T47D (cell line): ENCODE results near the gene TSPAN17.
"Not testable (repeated sequence)": the region's sequence is repeated elsewhere in the genome, so short reads cannot be mapped to it uniquely, and the experiment has no call there.

Source experiments
- DNase-seq, 2 experiments: peaks; one replicate each; pipeline versions ENCODE4 v3.0.0 to v3.0.0-alpha.2; 2011 to 2012; ENCODE audit warnings: low read depth in 1 of 2, low spot score in 1 of 2
- JUND ChIP-seq: IDR thresholded peaks from 2 replicates; pipeline ENCODE4 v1.6.1; 2012; ENCODE audit warnings: low read depth
- in situ Hi-C: cut with HindIII; loops from 2 replicates; pipeline ENCODE4 v1.10.0; 2016; ENCODE audit warnings: low sequenced_read_pairs, low pct_unique_long_range_greater_than_20kb

TSPAN17 gene, protein sequence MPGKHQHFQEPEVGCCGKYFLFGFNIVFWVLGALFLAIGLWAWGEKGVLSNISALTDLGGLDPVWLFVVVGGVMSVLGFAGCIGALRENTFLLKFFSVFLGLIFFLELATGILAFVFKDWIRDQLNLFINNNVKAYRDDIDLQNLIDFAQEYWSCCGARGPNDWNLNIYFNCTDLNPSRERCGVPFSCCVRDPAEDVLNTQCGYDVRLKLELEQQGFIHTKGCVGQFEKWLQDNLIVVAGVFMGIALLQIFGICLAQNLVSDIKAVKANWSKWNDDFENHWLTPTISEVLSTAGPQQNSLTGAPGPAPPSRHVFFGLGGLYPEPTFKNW

DNA sequence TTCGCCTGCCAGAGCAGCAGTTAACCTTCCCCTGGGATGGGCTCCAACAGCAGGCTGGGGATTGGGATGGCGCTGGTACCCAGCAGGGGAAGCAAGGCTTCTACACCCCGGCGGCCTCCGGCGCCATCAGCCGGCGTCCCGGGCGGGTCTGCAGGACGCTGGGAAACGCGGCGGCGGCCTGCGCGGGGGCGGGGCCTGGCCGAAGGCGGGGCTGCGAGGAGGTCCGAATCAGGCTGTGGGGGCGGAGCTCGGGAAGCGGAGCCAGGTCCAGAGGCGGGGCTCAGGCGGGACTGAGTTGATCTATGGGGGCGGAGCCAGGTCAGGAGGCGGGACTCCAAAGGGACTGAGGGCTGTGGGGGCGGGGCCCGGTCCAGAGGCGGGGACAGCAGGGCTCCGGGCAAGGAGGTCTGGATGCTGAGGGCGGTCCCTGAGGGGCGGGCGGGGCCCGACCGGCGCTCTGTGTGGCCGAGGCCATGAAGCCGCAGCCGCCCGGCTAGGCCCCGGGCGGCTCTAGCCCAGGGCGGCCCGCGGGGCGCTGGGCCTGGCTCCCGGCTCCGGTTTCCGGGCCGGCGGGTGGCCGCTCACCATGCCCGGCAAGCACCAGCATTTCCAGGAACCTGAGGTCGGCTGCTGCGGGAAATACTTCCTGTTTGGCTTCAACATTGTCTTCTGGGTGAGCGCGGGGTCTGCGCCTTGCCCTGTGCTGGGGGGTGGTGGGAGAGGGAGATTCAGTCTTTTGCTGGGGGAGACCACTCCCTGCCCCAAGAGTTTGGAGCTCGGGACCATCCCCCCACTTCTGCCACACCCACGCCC, at the start of gene TSPAN17:
TSPAN17 (plus strand) TSS at position 455 of the 813 bp plus-strand sequence; CDS start at position 587, 132 bp downstream.
- in situ Hi-C loops, result no loop called here
- DNase-seq, result peak; percentile 98 to 99

DNA sequence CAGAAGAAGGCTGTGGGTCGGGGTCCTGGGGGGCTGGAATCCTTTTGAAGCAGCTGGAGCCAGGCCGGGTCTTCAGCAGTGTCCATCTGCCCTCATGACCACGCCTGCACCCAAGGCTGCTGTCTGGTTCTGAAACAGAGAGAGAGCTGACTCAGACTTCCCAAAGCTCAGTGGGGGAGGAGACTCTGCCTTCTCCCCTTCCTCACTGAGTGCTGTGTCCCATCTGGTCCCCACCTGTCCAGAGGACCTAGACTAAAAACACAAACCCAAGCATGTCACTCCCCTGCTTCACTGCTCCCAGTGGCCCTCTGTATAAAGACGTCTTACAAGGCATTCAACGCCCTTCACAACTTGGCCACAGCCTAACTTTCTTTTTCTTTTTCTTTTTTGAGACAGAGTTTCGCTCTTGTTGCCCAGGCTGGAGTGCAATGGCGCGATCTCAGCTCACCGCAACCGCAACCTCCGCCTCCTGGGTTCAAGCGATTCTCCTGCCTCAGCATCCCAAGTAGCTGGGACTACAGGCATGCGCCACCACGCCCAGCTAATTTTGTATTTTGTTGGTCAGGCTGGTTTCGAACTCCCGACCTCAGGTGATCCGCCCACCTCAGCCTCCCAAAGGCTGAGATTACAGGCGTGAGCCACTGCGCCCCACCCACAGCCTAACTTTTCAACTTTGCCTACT, 47.4 kb upstream of the TSPAN17 start:
- in situ Hi-C loops, DNase-seq: not testable (repeated sequence)

More for the DNA sequence above, at the start of gene TSPAN17:
- TF ChIP-seq JUND, result no peak

DNA sequence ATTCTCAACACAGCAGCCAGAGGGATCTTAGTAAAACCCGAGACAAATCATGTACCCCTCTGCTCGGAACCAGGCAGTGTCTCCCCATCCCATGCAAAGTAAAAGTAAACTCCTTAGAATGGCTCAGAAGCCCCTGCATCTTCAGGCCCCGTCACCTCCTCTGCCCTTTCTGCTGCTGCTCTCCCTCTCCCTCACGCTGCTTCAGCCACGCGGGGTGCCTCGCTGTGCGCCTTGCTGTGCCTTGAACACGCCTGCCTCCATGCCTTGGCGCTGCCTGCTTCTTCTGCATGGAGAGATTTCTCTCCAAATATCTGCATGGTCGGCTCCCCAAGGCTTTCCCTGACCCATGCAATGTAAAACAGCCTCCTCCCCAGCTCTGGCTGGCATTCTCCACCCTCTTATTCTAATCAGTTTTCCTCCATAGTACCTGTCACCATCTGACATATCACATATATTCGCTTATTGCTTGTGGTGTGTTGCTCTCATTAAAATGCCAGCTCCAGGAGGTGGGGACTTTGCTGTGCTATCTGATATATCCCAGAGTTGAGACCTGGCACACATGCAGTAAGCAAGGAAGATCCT, 45.3 kb upstream of the TSPAN17 start:
- no peak for DNase-seq
- TF ChIP-seq JUND, result no peak
- in situ Hi-C loops, result no loop called here

DNA sequence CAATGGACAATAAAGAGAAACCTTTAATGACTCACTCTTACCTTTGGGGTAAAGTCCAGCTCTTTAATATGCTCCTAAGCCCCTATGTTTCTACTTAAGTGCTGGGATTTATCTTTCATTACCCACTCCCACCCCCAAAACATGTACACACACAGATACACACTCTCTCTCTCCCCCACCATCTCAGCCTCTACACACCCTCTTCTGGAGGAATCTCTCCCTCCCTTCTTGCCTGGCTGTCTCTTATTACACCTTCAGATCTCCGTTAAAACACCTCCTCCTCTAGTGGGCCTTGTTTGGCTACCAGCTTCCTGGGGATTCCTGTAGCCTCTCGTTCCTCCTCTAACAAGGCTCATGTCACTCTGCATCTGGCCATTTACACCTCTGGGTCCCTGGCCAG, 44.2 kb upstream of the TSPAN17 start:
- in situ Hi-C loops, result no loop called here
- no peak for TF ChIP-seq JUND
- no peak for DNase-seq

DNA sequence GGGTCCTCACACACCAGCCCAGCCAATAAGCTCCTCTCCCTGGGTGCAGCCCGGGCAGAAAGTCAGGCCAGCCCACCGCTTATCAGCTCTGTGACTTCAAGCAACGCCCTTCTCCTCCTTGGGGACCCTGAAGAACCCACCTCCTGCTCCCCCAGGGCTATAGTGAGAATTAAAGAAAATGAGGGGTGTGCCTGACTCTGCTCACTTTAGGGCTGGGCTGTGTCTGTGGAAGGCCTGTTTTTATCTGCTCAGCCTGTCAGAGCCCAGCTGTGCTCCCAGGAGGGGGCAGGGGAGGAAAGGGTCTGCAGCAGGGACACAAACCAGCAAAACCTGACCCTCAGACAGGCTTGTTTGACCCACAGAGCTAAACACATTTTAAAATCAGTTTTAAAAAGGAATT, 41.3 kb upstream of the TSPAN17 start:
- no peak for DNase-seq
- in situ Hi-C loops, result no loop called here

DNA sequence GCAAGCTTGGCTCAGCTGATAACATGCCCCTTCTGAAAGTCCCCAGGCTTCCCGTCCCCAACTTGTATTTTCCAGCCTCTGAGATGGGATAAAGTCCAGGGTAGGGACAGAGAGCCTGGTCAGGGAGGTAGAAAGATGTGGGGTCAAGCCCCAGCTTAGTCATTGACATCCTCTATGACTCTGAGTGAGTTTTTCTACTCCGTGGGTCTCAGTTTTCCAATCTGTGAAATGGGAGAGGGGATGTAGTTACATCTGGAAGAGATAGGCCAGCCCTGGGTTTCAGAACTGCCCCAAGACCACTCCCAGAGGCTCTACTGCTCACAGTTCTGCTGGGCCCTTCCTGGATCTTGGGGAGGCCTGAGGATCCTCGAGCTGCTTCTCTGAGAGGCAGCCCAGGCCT, 40.4 kb upstream of the TSPAN17 start:
- in situ Hi-C loops, result no loop called here

More for the DNA sequence above, 41.3 kb upstream of the TSPAN17 start:
- no peak for TF ChIP-seq JUND

DNA sequence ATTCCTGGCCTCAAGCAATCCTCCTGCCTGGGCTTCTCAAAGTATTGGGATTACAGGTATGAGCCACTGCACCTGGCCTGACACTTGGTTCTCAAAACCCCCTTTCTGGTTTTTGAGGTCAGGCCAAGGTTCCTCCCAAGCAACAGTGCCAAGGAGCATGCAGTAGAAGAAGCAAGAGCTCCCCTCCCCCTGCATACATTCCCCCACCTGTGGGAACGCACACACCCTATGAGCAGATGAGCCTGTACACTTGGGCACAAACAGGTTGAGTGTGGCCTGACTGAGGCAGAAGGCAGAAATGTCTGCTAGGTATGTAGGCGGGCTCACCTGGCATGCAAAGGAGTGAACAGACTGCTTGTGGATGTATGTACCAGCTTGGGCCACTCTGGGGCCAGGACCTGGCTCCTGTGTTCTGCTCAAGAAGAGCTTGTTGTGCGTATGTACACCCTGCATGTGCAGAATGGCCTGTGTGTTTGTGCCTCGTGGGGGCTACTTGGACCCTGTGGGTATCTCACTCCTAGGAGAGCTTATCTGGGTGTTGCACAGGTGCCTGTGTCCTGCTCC, 39.1 kb upstream of the TSPAN17 start:
- no peak for DNase-seq
- no peak for TF ChIP-seq JUND
- in situ Hi-C loops, result no loop called here

More for the DNA sequence above, 40.4 kb upstream of the TSPAN17 start:
- no peak for TF ChIP-seq JUND
- no peak for DNase-seq

DNA sequence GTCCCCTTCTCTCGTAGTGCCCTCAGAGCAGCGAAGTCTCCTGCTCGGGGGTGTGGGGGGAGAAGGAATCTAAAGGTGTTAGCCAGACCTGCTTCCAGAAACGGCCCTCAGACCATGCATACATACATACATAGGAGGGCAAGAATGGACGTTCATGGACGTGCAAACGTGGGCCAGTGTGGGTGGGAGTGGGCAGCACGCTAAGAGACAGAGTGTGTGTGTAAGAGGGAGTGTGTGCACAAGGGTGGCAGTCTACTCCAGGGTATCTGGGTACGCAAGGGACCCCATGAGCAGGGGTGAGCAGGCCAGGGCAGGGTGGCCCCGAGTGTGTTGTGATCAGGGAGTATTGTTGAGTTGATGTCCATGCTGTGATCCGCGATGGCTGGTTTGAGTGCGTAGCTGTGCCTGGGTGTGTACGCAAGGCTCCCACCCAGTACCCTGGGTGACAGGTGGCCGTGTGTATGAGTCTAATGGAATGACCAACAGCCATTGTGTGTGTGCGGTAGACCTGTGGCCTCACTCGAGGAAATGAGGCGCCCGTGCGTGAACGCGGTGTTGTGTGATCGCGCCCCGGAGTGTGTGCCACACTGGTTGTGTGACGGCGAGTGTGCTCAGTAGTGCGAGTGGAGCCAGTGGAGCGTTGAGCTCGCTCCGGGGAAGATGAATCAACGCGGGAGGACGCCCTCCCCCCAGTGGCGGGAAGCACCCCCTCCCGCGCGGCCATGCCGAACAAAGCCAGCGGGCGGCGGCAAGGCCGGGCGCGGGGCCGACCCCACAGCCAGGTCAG, 38.2 kb upstream of the TSPAN17 start:
- TF ChIP-seq JUND, result no peak
- DNase-seq, result peak in 1 of 2 experiments; percentile 20
- in situ Hi-C loops, result no loop called here

DNA sequence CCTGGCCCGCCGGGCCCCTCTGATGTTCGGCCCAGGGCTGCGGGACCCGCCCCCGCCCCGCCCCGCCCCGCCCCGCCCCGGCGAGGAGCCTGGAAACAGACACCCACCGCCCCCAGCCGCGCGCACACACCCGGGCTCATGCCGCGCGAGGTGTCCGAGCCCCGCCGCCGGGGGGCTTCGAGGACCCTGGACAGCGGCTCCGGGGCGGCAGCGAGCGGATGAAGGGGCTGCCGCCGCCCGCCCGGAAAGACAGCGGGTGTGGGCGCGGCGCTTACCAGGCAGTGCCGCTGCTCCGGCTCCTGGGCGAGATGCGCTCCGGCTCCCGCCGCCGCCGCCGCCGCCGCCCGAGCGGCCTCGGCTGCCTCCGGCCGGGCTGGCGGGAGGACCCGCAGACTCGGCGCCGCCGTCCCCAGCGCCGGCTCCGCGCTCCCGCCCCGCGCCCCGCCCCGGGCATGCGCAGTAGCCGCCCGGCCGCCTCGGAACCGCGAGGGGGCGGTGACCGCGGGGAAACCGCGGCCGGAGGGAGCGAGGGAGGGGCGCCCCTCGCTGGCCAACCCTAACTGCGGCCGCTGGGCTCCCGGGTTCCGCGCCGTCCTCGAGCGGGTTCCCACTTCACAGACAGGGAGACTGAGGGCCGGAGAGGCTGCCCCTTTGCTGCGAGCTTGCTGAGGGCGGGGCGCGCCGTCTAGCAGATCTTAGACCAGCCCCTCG, 37.4 kb upstream of the TSPAN17 start, which contains the start of gene GPRIN1:
GPRIN1 (minus strand) TSS at position 433 of the 711 bp plus-strand sequence. CDS start 10,322 bp downstream, outside the sequence.
- TF ChIP-seq JUND, result no peak
- DNase-seq, result peak; percentile 76 to 95
- in situ Hi-C loops, result no loop called here

DNA sequence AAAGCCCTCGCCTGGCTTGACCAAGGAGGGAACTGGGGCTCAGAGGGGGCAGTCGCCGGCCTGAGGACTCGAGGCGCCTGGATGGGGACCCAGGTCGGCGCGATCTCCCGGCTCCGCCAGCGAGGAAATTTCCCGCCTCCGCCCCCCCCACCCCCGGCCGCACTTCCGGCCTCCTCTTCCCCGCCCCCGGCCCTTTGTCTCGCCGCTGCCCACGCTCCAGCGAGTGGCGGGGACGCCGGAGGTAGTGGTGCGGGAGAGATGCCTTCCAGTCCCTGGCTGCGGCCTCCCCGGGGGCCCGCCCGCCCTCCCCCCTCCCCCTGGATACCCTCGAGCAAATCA, 36.9 kb upstream of the TSPAN17 start:
- TF ChIP-seq JUND, result no peak
- peak in 1 of 2 experiments; percentile 34 for DNase-seq
- in situ Hi-C loops, result no loop called here

DNA sequence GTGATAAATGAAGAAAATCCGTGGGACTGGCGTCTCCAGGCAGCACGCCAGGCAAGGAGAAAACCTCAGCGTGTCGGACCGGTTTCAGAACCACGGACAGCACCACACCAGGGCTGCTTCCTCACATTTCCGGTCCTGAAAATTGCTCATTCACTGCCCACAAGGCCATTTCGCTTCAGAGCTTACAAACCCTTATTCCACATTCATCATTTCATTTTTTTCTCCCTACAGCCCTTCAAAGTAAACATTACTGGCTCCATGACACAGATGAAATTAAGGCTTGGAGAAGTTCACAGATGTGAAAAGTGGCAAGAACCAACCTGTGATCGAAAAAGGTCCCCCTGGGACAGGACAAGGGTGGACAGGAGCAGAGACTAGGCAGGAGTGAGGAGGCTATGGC, 35.8 kb upstream of the TSPAN17 start:
- no peak for TF ChIP-seq JUND
- in situ Hi-C loops, result no loop called here
- peak; percentile 74 to 88 for DNase-seq
